Tibial artery (tissue), 4 donors: ENCODE results near the gene MB.

ENCODE experiments used
- DNase-seq, 2 donors: peaks; one replicate each; pipeline ENCODE4 v3.0.0-alpha.2; 2019
- H3K27ac ChIP-seq, 2 donors: fragments of 200-600 bp; sonication (generic) in 1 of 2; 1 replicate in 1 of 2; 2 replicates in 1 of 2; pipeline ENCODE4 v1.5.1; 2018 to 2019; ENCODE audit warnings: mild to moderate bottlenecking in 1 of 2
- H3K27me3 ChIP-seq, 2 donors: fragments of 200-600 bp; sonication (generic) in 1 of 2; one replicate each; pipeline versions ENCODE4 v1.5.1 to v1.6.0; 2016 to 2019
- H3K36me3 ChIP-seq, 3 donors: fragments of 200-600 bp; sonication (generic) in 2 of 3; one replicate each; pipeline ENCODE4 v1.5.1; 2016 to 2019; ENCODE audit warnings: mild to moderate bottlenecking in 2 of 3
- H3K4me1 ChIP-seq, 4 donors: fragments of 200-600 bp; sonication (generic) in 2 of 4; 1 replicate in 3 of 4; 2 replicates in 1 of 4; pipeline ENCODE4 v1.5.1; 2016 to 2019
- H3K4me3 ChIP-seq, 2 donors: fragments of 200-600 bp; sonication (generic) in 1 of 2; 1 replicate in 1 of 2; 2 replicates in 1 of 2; pipeline ENCODE4 v1.5.1; 2018 to 2019; ENCODE audit warnings: mild to moderate bottlenecking in 2 of 2
- H3K9me3 ChIP-seq, 3 donors: fragments of 200-600 bp; sonication (generic) in 1 of 3; one replicate each; pipeline ENCODE4 v1.5.1; 2016 to 2019
- CTCF ChIP-seq, 2 experiments: fragments of 200-600 bp in 1 of 2; fragments of 450-650 bp in 1 of 2; IDR thresholded peaks; one replicate each; pipeline ENCODE4 v1.5.1; 2017 to 2019; ENCODE audit warnings: antibody characterized with exemption in 2 of 2, mild to moderate bottlenecking in 1 of 2, moderate library complexity in 1 of 2
- intact Hi-C: fragments of 100-400 bp; cut with DNase I; formaldehyde crosslinking; loops from one replicate; pipeline ENCODE4 v1.15.0; 2023; ENCODE audit warnings: low total_unique reads

The MB gene

GRCh38 chr22:35580351-35581022 lies 36.6 kb downstream of the MB start:
- H3K4me3 ChIP-seq: no peak overlapping the region
- intact Hi-C loops: no loop called here
- H3K4me1 ChIP-seq: peaks cover 0 to 2% (median 0%) of the 10 kb centered on the region in 4 donors
- H3K9me3 ChIP-seq: no peaks in the 10 kb centered on the region
- no peak overlapping the region for H3K27ac ChIP-seq
- H3K27me3 ChIP-seq: no peaks in the 10 kb centered on the region
- no peaks in the 10 kb centered on the region for H3K36me3 ChIP-seq
- DNase-seq: no peak
- TF ChIP-seq CTCF (IDR thresholded peaks at IDR 0.05): no peak

GRCh38 chr22:35578836-35579575 lies 38.1 kb downstream of the MB start:
- H3K4me3 ChIP-seq: no peak overlapping the region
- peaks cover 0 to 13% of the 10 kb centered on the region in 2 donors for H3K27me3 ChIP-seq
- no peak for DNase-seq
- no peaks in the 10 kb centered on the region for H3K36me3 ChIP-seq
- TF ChIP-seq CTCF (IDR thresholded peaks at IDR 0.05): no peak
- no peaks in the 10 kb centered on the region for H3K9me3 ChIP-seq
- H3K4me1 ChIP-seq: peaks cover 0 to 2% (median 0%) of the 10 kb centered on the region in 4 donors
- intact Hi-C loops: no loop called here
- H3K27ac ChIP-seq: no peak overlapping the region

- Histone ChIP-seq H3K4me1 (peaks cover 0 to 2% (median 0%) of the 10 kb centered on the region in 4 donors), H3K27me3 (peaks cover 0 to 15% of the 10 kb centered on the region in 2 donors), H3K27ac (no peak overlapping the region), H3K4me3 (no peak overlapping the region), H3K9me3 (no peaks in the 10 kb centered on the region), H3K36me3 (no peaks in the 10 kb centered on the region)
- DNase-seq: no peak
- TF ChIP-seq CTCF (IDR thresholded peaks at IDR 0.05): no peak
- intact Hi-C loops: no loop called here
Measured at GRCh38 chr22:35577799-35578659, 39.1 kb downstream of the MB start.

GRCh38 chr22:35576671-35577070 lies 40.5 kb downstream of the MB start:
- intact Hi-C loops: no loop called here
- Histone ChIP-seq H3K36me3 (no peaks in the 10 kb centered on the region), H3K9me3 (no peaks in the 10 kb centered on the region), H3K4me1 (no peaks in the 10 kb centered on the region), H3K4me3 (no peak overlapping the region), H3K27ac (no peak overlapping the region), H3K27me3 (peaks cover 0 to 15% of the 10 kb centered on the region in 2 donors)
- no peak for TF ChIP-seq CTCF (IDR thresholded peaks at IDR 0.05)
- DNase-seq: no peak

GRCh38 chr22:35575116-35575748 lies 41.9 kb downstream of the MB start:
- Histone ChIP-seq H3K4me1 (no peaks in the 10 kb centered on the region), H3K9me3 (no peaks in the 10 kb centered on the region), H3K36me3 (no peaks in the 10 kb centered on the region), H3K4me3 (no peak overlapping the region), H3K27me3 (peaks cover 0 to 21% of the 10 kb centered on the region in 2 donors), H3K27ac (no peak overlapping the region)
- DNase-seq: no peak
- intact Hi-C loops: no loop called here
- no peak for TF ChIP-seq CTCF (IDR thresholded peaks at IDR 0.05)
